ENCODE measurements around the gene CNTNAP2.

- TF ChIP-seq CTCF (IDR thresholded peaks at IDR 0.05), result no peak
- TF ChIP-seq POLR2A (IDR thresholded peaks at IDR 0.05), result no peak
- TF ChIP-seq POLR2AphosphoS5 (IDR thresholded peaks at IDR 0.05), result no peak
These were observed 1999.6 kb downstream of the CNTNAP2 start for GRCh38 chr7:148116195-148116594.
